Keratinocyte (primary cell): ENCODE measurements around the gene DPP9. TPM values are rescaled to one million over a fixed set of nuclear protein-coding genes. Genes with fewer than 3 reads are reported as not detected.

ENCODE experiments used
- DNase-seq: peaks from one replicate; pipeline ENCODE4 v3.0.0-alpha.2; 2011; ENCODE audit warnings: low read depth, missing footprints, low spot score
- FAIRE-seq: peaks from 2 replicates; lab custom pipeline; 2011; peaks lifted over from hg19 to GRCh38; lab: Jason Lieb, UNC
- H2AFZ ChIP-seq: 2 replicates; pipeline ENCODE4 v1.6.0; 2012; ENCODE audit warnings: low read length, control low read depth, inconsistent platforms; ENCODE audit not compliant: control insufficient read depth
- H3K27ac ChIP-seq: 2 replicates; pipeline ENCODE4 v1.5.1; 2011; ENCODE audit warnings: low read length; ENCODE audit not compliant: control insufficient read depth, insufficient read depth
- H3K27me3 ChIP-seq: 3 replicates; pipeline ENCODE4 v1.6.0; 2011; ENCODE audit warnings: low read length; ENCODE audit not compliant: control insufficient read depth, insufficient read depth; ENCODE audit errors: extremely low read depth
- H3K36me3 ChIP-seq, 2 experiments: 2 replicates in 1 of 2; 3 replicates in 1 of 2; pipeline ENCODE4 v1.5.1; 2011; ENCODE audit warnings: low read length in 2 of 2, mild to moderate bottlenecking in 1 of 2; ENCODE audit not compliant: control insufficient read depth in 2 of 2, insufficient read depth in 2 of 2; ENCODE audit errors: extremely low read depth in 1 of 2
- H3K4me1 ChIP-seq: 3 replicates; pipeline ENCODE4 v1.5.1; 2011; ENCODE audit warnings: low read length; ENCODE audit not compliant: control insufficient read depth, insufficient read depth; ENCODE audit errors: extremely low read depth
- H3K4me2 ChIP-seq: 3 replicates; pipeline ENCODE4 v1.6.0; 2011; ENCODE audit warnings: low read depth, low read length; ENCODE audit not compliant: control insufficient read depth, insufficient read depth; ENCODE audit errors: extremely low read depth
- H3K4me3 ChIP-seq, 3 experiments: fragments of 200-600 bp in 1 of 3; sonication (generic) in 1 of 3; 2 replicates in 2 of 3; 3 replicates in 1 of 3; pipeline ENCODE4 v1.5.1; 2011 to 2016; ENCODE audit warnings: low read length in 3 of 3, mild to moderate bottlenecking in 3 of 3, control low read depth in 2 of 3, inconsistent platforms in 1 of 3, low read depth in 1 of 3, mixed read lengths in 1 of 3, mixed run types in 1 of 3, moderate library complexity in 1 of 3; ENCODE audit not compliant: control insufficient read depth in 2 of 3, insufficient read depth in 2 of 3; ENCODE audit errors: extremely low read depth in 1 of 3
- H3K79me2 ChIP-seq: 2 replicates; pipeline ENCODE4 v1.6.0; 2012; ENCODE audit warnings: low read length; ENCODE audit not compliant: control insufficient read depth, insufficient read depth
- H3K9ac ChIP-seq: 3 replicates; pipeline ENCODE4 v1.6.0; 2011; ENCODE audit warnings: low read length; ENCODE audit not compliant: control insufficient read depth, insufficient read depth; ENCODE audit errors: extremely low read depth
- H3K9me1 ChIP-seq: 3 replicates; pipeline ENCODE4 v1.6.0; 2011; ENCODE audit warnings: low read length; ENCODE audit not compliant: control insufficient read depth, insufficient read depth; ENCODE audit errors: extremely low read depth
- H3K9me3 ChIP-seq: 2 replicates; pipeline ENCODE4 v1.5.1; 2012; ENCODE audit warnings: low read depth, low read length; ENCODE audit not compliant: control insufficient read depth
- H4K20me1 ChIP-seq: 3 replicates; pipeline ENCODE4 v1.6.0; 2011; ENCODE audit warnings: low read length; ENCODE audit not compliant: control insufficient read depth, insufficient read depth; ENCODE audit errors: extremely low read depth
- EZH2 ChIP-seq: IDR thresholded peaks from one replicate; pipeline ENCODE4 v1.6.1; 2012; ENCODE audit warnings: inconsistent platforms, mild to moderate bottlenecking, low read length, moderate library complexity
- dilution Hi-C: fragments of 300-500 bp; cut with MboI; formaldehyde crosslinking; loops from one replicate; pipeline ENCODE4 v1.7.0; 2020; ENCODE audit warnings: low sequenced_read_pairs; ENCODE audit not compliant: extremely low pct_ligation_motif_present
- polyA plus RNA-seq, 5 experiments: library from polyadenylated mRNA; depleted of rRNA in 3 of 5; stranded (reverse) in 3 of 5; stranded (forward) in 1 of 5; unstranded in 1 of 5; fragments of >200 nt; gene quantifications; 1 replicate in 1 of 5; 2 replicates in 3 of 5; 3 replicates in 1 of 5; pipeline versions ENCODE4 v1.2.1 to v1.2.3, GENCODE V29; 2011 to 2012; ENCODE audit warnings: missing spikeins in 2 of 5, low read depth in 1 of 5, low replicate concordance in 1 of 5
- TF ChIP-seq, protein P1 (sequence below), 3 experiments: IDR thresholded peaks in 1 of 3; conservative IDR thresholded peaks in 1 of 3; optimal IDR thresholded peaks in 1 of 3; 2 replicates in 2 of 3; 3 replicates in 1 of 3; pipeline versions ENCODE3 to v1.5.1; 2011; ENCODE audit warnings: low read length in 3 of 3, mild to moderate bottlenecking in 3 of 3, moderate library complexity in 2 of 3, control low read depth in 1 of 3, inconsistent platforms in 1 of 3; ENCODE audit not compliant: insufficient read depth in 2 of 3; ENCODE audit errors: extremely low read depth in 1 of 3

Gene DPP9
- polyA plus RNA-seq, 1 donor (not counting 4 experiments of a cell fraction or from before 2014, with no cell fraction given), result 19.2 TPM

DNA sequence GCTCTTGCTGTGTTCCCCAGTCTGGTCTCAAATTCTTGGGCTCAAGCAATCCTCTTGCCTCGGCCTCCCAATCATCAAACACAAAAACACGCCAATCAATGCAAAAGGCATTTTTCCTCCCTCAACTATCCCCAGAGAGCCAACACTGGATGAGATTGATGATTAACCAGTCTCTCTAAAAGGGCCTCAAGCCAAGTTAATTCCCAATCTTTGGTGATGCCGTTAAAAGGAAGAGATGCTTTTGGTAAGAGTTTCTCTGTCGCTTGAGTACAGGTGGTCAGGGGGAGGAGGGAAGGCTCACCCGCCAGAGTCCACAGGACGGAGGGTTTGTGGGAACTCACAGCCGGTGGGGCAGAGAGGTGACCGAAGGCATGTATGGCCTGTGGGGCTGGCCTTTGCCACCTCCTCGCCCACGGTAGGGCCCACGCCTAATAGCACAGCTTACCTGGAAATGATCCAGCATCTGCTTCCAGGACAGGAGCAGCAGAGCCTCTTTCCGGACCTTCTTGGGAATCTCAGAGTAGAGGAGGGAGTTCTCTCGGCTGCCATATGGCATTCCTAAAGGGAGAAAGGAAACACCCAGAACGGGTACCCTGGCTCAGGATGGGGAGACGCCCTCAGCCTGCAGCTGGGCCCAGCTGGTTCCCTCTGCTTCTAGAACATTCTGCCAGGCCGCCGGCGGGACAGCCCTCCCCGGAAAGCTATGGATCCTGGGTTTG, 18.1 kb downstream of the DPP9 start:
- Histone ChIP-seq H4K20me1 (no peaks in the 10 kb centered on the region), H3K4me2 (no peak overlapping the region), H2AFZ (no peak overlapping the region), H3K27me3 (no peaks in the 10 kb centered on the region), H3K4me3 (no peak overlapping the region), H3K4me1 (peaks cover 38% of the 10 kb centered on the region), H3K9ac (no peak overlapping the region), H3K79me2 (peaks cover 10% of the 10 kb centered on the region), H3K9me1 (peaks cover 3% of the 10 kb centered on the region), H3K9me3 (no peaks in the 10 kb centered on the region), H3K36me3 (peaks cover 47 to 61% of the 10 kb centered on the region in 2 experiments), H3K27ac (no peak overlapping the region)
- DNase-seq, result no peak
- dilution Hi-C loops, result no loop called here
- TF ChIP-seq EZH2, result no peak
- TF ChIP-seq, protein P1, sequence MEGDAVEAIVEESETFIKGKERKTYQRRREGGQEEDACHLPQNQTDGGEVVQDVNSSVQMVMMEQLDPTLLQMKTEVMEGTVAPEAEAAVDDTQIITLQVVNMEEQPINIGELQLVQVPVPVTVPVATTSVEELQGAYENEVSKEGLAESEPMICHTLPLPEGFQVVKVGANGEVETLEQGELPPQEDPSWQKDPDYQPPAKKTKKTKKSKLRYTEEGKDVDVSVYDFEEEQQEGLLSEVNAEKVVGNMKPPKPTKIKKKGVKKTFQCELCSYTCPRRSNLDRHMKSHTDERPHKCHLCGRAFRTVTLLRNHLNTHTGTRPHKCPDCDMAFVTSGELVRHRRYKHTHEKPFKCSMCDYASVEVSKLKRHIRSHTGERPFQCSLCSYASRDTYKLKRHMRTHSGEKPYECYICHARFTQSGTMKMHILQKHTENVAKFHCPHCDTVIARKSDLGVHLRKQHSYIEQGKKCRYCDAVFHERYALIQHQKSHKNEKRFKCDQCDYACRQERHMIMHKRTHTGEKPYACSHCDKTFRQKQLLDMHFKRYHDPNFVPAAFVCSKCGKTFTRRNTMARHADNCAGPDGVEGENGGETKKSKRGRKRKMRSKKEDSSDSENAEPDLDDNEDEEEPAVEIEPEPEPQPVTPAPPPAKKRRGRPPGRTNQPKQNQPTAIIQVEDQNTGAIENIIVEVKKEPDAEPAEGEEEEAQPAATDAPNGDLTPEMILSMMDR (optimal IDR thresholded peaks at IDR 0.05 in 1 of 3, IDR thresholded peaks at IDR 0.05 in 1 of 3, conservative IDR thresholded peaks at IDR 0.05 in 1 of 3; ENCODE audit: extremely low read depth in 1 of 3, insufficient read depth in 2 of 3, low read length in 3 of 3), result no peak
- no peak for FAIRE-seq

DNA sequence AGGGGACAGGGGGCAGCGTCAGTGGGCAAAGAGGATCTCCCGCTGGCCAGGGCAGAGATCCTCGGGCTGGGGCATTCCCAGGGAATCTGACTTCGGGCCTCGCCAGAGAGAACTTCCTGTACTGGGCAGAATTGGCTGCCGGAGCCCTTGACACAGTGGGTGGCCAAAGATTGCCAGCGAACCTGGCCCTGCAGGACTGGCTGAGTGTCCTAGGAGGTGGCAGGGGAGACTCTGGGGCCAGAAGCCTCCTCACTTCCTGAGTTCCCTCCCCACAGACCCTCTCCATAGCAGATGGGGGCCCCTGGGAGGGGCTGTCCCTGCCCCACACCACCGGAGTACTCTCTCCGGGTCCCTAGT, 19.3 kb downstream of the DPP9 start:
- Histone ChIP-seq H3K36me3 (peaks cover 39 to 61% of the 10 kb centered on the region in 2 experiments), H3K9me1 (peaks cover 3% of the 10 kb centered on the region), H2AFZ (no peak overlapping the region), H3K4me3 (no peak overlapping the region), H3K9me3 (no peaks in the 10 kb centered on the region), H3K4me2 (no peak overlapping the region), H3K27me3 (no peaks in the 10 kb centered on the region), H3K9ac (no peak overlapping the region), H3K27ac (no peak overlapping the region), H3K4me1 (peaks cover 38% of the 10 kb centered on the region), H4K20me1 (no peaks in the 10 kb centered on the region), H3K79me2 (peaks cover under 1% of the 10 kb centered on the region)
- no peak for FAIRE-seq
- dilution Hi-C loops, result no loop called here
- TF ChIP-seq, protein P1 (optimal IDR thresholded peaks at IDR 0.05 in 1 of 3, IDR thresholded peaks at IDR 0.05 in 1 of 3, conservative IDR thresholded peaks at IDR 0.05 in 1 of 3; ENCODE audit: extremely low read depth in 1 of 3, insufficient read depth in 2 of 3, low read length in 3 of 3), result no peak
- TF ChIP-seq EZH2, result no peak
- no peak for DNase-seq
